ENCODE results near the gene CD300LD. TPM values are rescaled to one million over a fixed set of nuclear protein-coding genes. Genes with fewer than 3 reads are reported as not detected.

The CD300LD gene
- polyA plus RNA-seq, 2 of the 4 experiments (the other 2 are of a cell fraction) = not detected

- H3K4me1 ChIP-seq = no peaks in the 10 kb centered on the region
- ChIA-PET POLR2A (no interaction called here), CTCF (interaction anchor here (1.4 kb wide), 1 partner anchor 55 kb away, joined by 4 read pairs; no protein-coding TSS in a partner anchor)
- no peak for ATAC-seq
- no peak for FAIRE-seq
- H3K4me2 ChIP-seq = no peak overlapping the region
- WGBS (ENCODE audit: missing lambda C conversion rate) = 71% methylated on average over 7 of the region's 7 CpGs
- H3K27ac ChIP-seq = no peak overlapping the region
- H3K4me3 ChIP-seq = no peak overlapping the region
- no peak for DNase-seq (ENCODE audit: low read depth in 1 of 2, low spot score in 1 of 2)
- no peak for TF ChIP-seq CTCF (IDR thresholded peaks at IDR 0.05)
- TF ChIP-seq RARB (CRISPR knock-in tag; IDR thresholded peaks at IDR 0.05) = no peak
- TF ChIP-seq EHMT2 (IDR thresholded peaks at IDR 0.05; ENCODE audit: low read depth) = no peak
- TF ChIP-seq CHD4 (IDR thresholded peaks at IDR 0.05; ENCODE audit: borderline replicate concordance) = no peak
- no peak for TF ChIP-seq HOXB13 (CRISPR knock-in tag; IDR thresholded peaks at IDR 0.05; ENCODE audit: low read depth)
- no peak for TF ChIP-seq EHF (CRISPR knock-in tag; IDR thresholded peaks at IDR 0.05)
- TF ChIP-seq FOXS1 (CRISPR knock-in tag; IDR thresholded peaks at IDR 0.05) = no peak
- no peak for TF ChIP-seq SREBF2 (IDR thresholded peaks at IDR 0.05)
- no peak for TF ChIP-seq CHD2 (IDR thresholded peaks at IDR 0.05; ENCODE audit: low read length, partially characterized antibody)
- TF ChIP-seq BCL3 (IDR thresholded peaks at IDR 0.05) = no peak
- no peak for TF ChIP-seq HOXB5 (CRISPR knock-in tag; IDR thresholded peaks at IDR 0.05)
- no peak for TF ChIP-seq RNF2 (IDR thresholded peaks at IDR 0.05; ENCODE audit: borderline replicate concordance, low read depth)
- no peak for TF ChIP-seq PBX3 (IDR thresholded peaks at IDR 0.05)
- no peaks in the 10 kb centered on the region for H3K9me3 ChIP-seq
Observed at GRCh38 chr17:74547264-74547663, 44.8 kb downstream of the CD300LD start.

GRCh38 chr17:74546586-74546985 is 45.5 kb downstream of the CD300LD start:
- Histone ChIP-seq H3K9me3 (no peaks in the 10 kb centered on the region), H3K4me3 (no peak overlapping the region), H3K4me2 (no peak overlapping the region), H3K27ac (no peak overlapping the region), H3K4me1 (no peaks in the 10 kb centered on the region)
- TF ChIP-seq FOXS1 (CRISPR knock-in tag; IDR thresholded peaks at IDR 0.05) (no peak), HEYL (CRISPR knock-in tag; IDR thresholded peaks at IDR 0.05) (no peak), RARB (CRISPR knock-in tag; IDR thresholded peaks at IDR 0.05) (no peak), REST (IDR thresholded peaks at IDR 0.05) (no peak), ZSCAN20 (CRISPR knock-in tag; IDR thresholded peaks at IDR 0.05) (no peak), RAD21 (conservative IDR thresholded peaks at IDR 0.05 in 1 of 2, IDR thresholded peaks at IDR 0.05 in 1 of 2) (no peak), CBX2 (IDR thresholded peaks at IDR 0.05; ENCODE audit: borderline replicate concordance, low read depth) (no peak), CEBPB (IDR thresholded peaks at IDR 0.05) (no peak), KDM5A (IDR thresholded peaks at IDR 0.05) (no peak), MAFK (IDR thresholded peaks at IDR 0.05; ENCODE audit: partially characterized antibody) (no peak), HOXB13 (CRISPR knock-in tag; IDR thresholded peaks at IDR 0.05; ENCODE audit: low read depth) (no peak), MYC (IDR thresholded peaks at IDR 0.05; ENCODE audit: borderline replicate concordance, low read length) (no peak), TFCP2L1 (CRISPR knock-in tag; IDR thresholded peaks at IDR 0.05) (no peak), ZNF302 (CRISPR knock-in tag; IDR thresholded peaks at IDR 0.05) (no peak), GATA3 (IDR thresholded peaks at IDR 0.05; ENCODE audit: borderline replicate concordance) (no peak), EP300 (IDR thresholded peaks at IDR 0.05) (no peak), JUNB (IDR thresholded peaks at IDR 0.05) (no peak), PHF8 (IDR thresholded peaks at IDR 0.05; ENCODE audit: borderline replicate concordance, low read depth) (no peak), MAZ (IDR thresholded peaks at IDR 0.05; ENCODE audit: borderline replicate concordance, low read depth, low read length) (no peak)
- 70% methylated on average over 7 of the region's 7 CpGs for WGBS (ENCODE audit: missing lambda C conversion rate)
- ATAC-seq (no peak), DNase-seq (ENCODE audit: low read depth in 1 of 2, low spot score in 1 of 2) (no peak), FAIRE-seq (no peak)
- ChIA-PET CTCF (interaction anchor here (1.1 to 1.3 kb wide), 3 partner anchors 19 to 167 kb away, joined by 3 to 7 read pairs (median 4); no protein-coding TSS in a partner anchor), POLR2A (no interaction called here)

All from A549 (cell line).